Measurements from ENCODE around the gene TAF1B.
A peak's percentile ranks its signal among the peaks of the same experiment; 100 is the strongest.

TAF1B gene

DNA sequence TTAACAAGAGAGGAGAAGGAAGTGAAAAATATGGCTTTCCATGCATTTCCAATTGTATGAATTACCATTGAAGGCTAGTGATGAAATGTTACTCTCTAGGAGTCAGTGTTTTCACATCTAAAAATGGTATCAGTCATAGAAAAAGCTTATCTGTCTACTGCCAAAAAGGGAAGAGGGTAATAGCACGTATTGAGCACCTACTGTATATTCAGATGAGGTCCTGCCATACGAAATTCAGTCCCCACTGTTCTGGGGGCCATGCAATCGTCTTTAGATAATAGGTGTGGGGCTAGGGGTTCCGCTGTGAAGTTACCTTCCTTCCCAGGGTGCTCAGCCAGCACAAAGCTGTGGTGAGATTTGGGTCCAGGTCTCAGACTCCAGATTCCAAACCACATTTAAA is 94.0 kb downstream of the TAF1B start:
- 99% methylated on average over 4 of the region's 4 CpGs for WGBS
- H3K9me3 ChIP-seq (ENCODE audit: control insufficient read depth, low read length), result no peaks in the 10 kb centered on the region

GRCh38 chr2:9937968-9938367 is 94.7 kb downstream of the TAF1B start:
- no peak overlapping the region for H2BK120ac ChIP-seq (ENCODE audit: low read depth, low read length)
- no peak overlapping the region for H3K4me2 ChIP-seq (ENCODE audit: low read length, poor library complexity, severe bottlenecking)
- no peak overlapping the region for H3K4me3 ChIP-seq (ENCODE audit: insufficient read depth in 1 of 2, low read depth in 1 of 2, low read length in 2 of 2)
- H3K27ac ChIP-seq (ENCODE audit: low read length, poor library complexity, severe bottlenecking), result no peak overlapping the region
- H3K79me1 ChIP-seq (replicated peaks; ENCODE audit: low read length, poor library complexity, severe bottlenecking), result no peaks in the 10 kb centered on the region
- H3K4me1 ChIP-seq (ENCODE audit: control insufficient read depth, insufficient read depth, low read depth, low read length), result peaks cover 16% of the 10 kb centered on the region
- H2BK15ac ChIP-seq (ENCODE audit: low read depth, poor library complexity, severe bottlenecking), result no peak overlapping the region
- peaks cover 4 to 29% of the 10 kb centered on the region in 2 experiments for H3K36me3 ChIP-seq (ENCODE audit: control insufficient read depth in 1 of 2, insufficient read depth in 2 of 2, low read depth in 1 of 2, low read length in 2 of 2)
- no peak overlapping the region for H2AK5ac ChIP-seq (ENCODE audit: low read length, severe bottlenecking)
- H2BK5ac ChIP-seq (ENCODE audit: low read depth, low read length, poor library complexity, severe bottlenecking), result no peak overlapping the region
- H4K8ac ChIP-seq (ENCODE audit: low read length), result no peak overlapping the region
- H3K18ac ChIP-seq (ENCODE audit: low read depth in 1 of 2, low read length in 2 of 2), result no peak overlapping the region
- no peak overlapping the region for H3K23ac ChIP-seq (ENCODE audit: low read length in 2 of 2)
- no peak for DNase-seq
- no peak overlapping the region for H2BK12ac ChIP-seq (ENCODE audit: low read length in 2 of 2)
- H3K4ac ChIP-seq (ENCODE audit: low read depth in 1 of 2, low read length in 2 of 2), result no peak overlapping the region
- no peaks in the 10 kb centered on the region for H3K27me3 ChIP-seq (ENCODE audit: control insufficient read depth in 1 of 2, insufficient read depth in 1 of 2, low read length in 2 of 2)
- WGBS, result 80% methylated on average over 9 of the region's 9 CpGs
- no peak overlapping the region for H2AFZ ChIP-seq (ENCODE audit: low read depth, low read length)
- H3K9ac ChIP-seq (ENCODE audit: low read length), result no peak overlapping the region
- no peaks in the 10 kb centered on the region for H3K9me3 ChIP-seq (ENCODE audit: control insufficient read depth, low read length)
- H3K14ac ChIP-seq (ENCODE audit: low read length in 2 of 2), result no peak overlapping the region
- no peak overlapping the region for H4K91ac ChIP-seq (ENCODE audit: low read length)

More for the DNA sequence above, 94.0 kb downstream of the TAF1B start:
- Histone ChIP-seq H3K4ac (ENCODE audit: low read depth in 1 of 2, low read length in 2 of 2) (no peak overlapping the region), H2BK12ac (ENCODE audit: low read length in 2 of 2) (no peak overlapping the region), H3K4me3 (ENCODE audit: insufficient read depth in 1 of 2, low read depth in 1 of 2, low read length in 2 of 2) (no peak overlapping the region), H3K18ac (ENCODE audit: low read depth in 1 of 2, low read length in 2 of 2) (no peak overlapping the region), H4K91ac (ENCODE audit: low read length) (no peak overlapping the region), H2AFZ (ENCODE audit: low read depth, low read length) (no peak overlapping the region), H2BK5ac (ENCODE audit: low read depth, low read length, poor library complexity, severe bottlenecking) (no peak overlapping the region), H3K23ac (ENCODE audit: low read length in 2 of 2) (no peak overlapping the region), H3K14ac (ENCODE audit: low read length in 2 of 2) (no peak overlapping the region), H4K8ac (ENCODE audit: low read length) (no peak overlapping the region), H3K36me3 (ENCODE audit: control insufficient read depth in 1 of 2, insufficient read depth in 2 of 2, low read depth in 1 of 2, low read length in 2 of 2) (peaks cover 9 to 34% of the 10 kb centered on the region in 2 experiments), H3K4me2 (ENCODE audit: low read length, poor library complexity, severe bottlenecking) (no peak overlapping the region), H2AK5ac (ENCODE audit: low read length, severe bottlenecking) (no peak overlapping the region), H3K4me1 (ENCODE audit: control insufficient read depth, insufficient read depth, low read depth, low read length) (peaks cover 16% of the 10 kb centered on the region), H2BK120ac (ENCODE audit: low read depth, low read length) (no peak overlapping the region), H3K79me1 (replicated peaks; ENCODE audit: low read length, poor library complexity, severe bottlenecking) (no peaks in the 10 kb centered on the region), H3K27me3 (ENCODE audit: control insufficient read depth in 1 of 2, insufficient read depth in 1 of 2, low read length in 2 of 2) (no peaks in the 10 kb centered on the region), H2BK15ac (ENCODE audit: low read depth, poor library complexity, severe bottlenecking) (no peak overlapping the region), H3K27ac (ENCODE audit: low read length, poor library complexity, severe bottlenecking) (no peak overlapping the region), H3K9ac (ENCODE audit: low read length) (no peak overlapping the region)
- no peak for DNase-seq

DNA sequence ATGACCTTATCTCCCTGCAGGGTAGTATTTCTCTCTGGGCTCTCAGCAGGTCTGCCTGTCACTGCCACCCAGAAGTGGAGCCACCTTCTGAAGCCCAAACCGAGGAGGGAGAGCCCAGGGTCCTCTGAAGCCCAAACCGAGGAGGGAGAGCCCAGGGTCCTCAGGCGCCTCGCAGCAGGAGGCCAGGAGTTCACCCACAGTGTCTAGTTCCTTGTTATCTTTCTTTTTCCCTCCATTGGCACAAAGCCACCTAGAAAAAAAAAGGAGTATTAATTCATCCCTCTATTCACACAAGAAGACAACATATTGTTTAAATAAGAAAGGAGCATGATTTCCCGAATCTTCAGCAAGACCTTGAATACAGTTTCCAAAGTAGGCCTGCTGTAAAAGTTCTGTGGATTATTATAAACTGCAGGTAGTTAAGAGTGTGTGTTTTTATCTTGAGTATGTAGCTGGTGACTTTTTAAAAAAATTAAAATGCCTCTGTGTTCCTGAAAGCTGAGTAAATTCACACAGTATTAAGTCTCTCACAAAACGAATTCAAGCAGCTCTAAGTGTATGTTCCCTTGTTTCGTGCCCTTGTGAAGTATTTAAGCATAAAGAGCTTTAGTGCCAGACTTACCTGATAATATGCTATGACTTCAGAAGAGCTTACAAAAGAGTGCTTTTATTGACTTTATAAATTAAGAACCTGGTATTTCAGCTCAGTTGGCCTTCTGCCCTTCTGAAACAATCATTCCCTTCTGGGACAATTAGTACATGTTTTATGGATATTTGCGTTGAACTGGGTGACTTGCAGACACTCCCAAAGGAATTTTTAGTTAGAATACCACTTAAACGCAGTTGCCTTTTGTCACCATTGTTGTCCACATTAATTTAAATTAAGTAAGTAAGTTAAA is 96.6 kb downstream of the TAF1B start:
- Histone ChIP-seq H3K14ac (ENCODE audit: low read length in 2 of 2) (no peak overlapping the region), H3K9ac (ENCODE audit: low read length) (no peak overlapping the region), H3K4me2 (ENCODE audit: low read length, poor library complexity, severe bottlenecking) (no peak overlapping the region), H4K91ac (ENCODE audit: low read length) (no peak overlapping the region), H3K79me1 (replicated peaks; ENCODE audit: low read length, poor library complexity, severe bottlenecking) (no peaks in the 10 kb centered on the region), H2BK12ac (ENCODE audit: low read length in 2 of 2) (no peak overlapping the region), H3K18ac (ENCODE audit: low read depth in 1 of 2, low read length in 2 of 2) (no peak overlapping the region), H2BK120ac (ENCODE audit: low read depth, low read length) (no peak overlapping the region), H3K23ac (ENCODE audit: low read length in 2 of 2) (no peak overlapping the region), H3K9me3 (ENCODE audit: control insufficient read depth, low read length) (no peaks in the 10 kb centered on the region), H3K27ac (ENCODE audit: low read length, poor library complexity, severe bottlenecking) (no peak overlapping the region), H3K4ac (ENCODE audit: low read depth in 1 of 2, low read length in 2 of 2) (no peak overlapping the region), H3K4me1 (ENCODE audit: control insufficient read depth, insufficient read depth, low read depth, low read length) (peaks cover 16% of the 10 kb centered on the region), H3K4me3 (ENCODE audit: insufficient read depth in 1 of 2, low read depth in 1 of 2, low read length in 2 of 2) (no peak overlapping the region), H3K36me3 (ENCODE audit: control insufficient read depth in 1 of 2, insufficient read depth in 2 of 2, low read depth in 1 of 2, low read length in 2 of 2) (peaks cover 3 to 14% of the 10 kb centered on the region in 2 experiments), H3K27me3 (ENCODE audit: control insufficient read depth in 1 of 2, insufficient read depth in 1 of 2, low read length in 2 of 2) (peaks cover 0 to 4% of the 10 kb centered on the region in 2 experiments), H2AFZ (ENCODE audit: low read depth, low read length) (no peak overlapping the region), H2AK5ac (ENCODE audit: low read length, severe bottlenecking) (no peak overlapping the region), H4K8ac (ENCODE audit: low read length) (no peak overlapping the region), H2BK15ac (ENCODE audit: low read depth, poor library complexity, severe bottlenecking) (no peak overlapping the region), H2BK5ac (ENCODE audit: low read depth, low read length, poor library complexity, severe bottlenecking) (no peak overlapping the region)
- no peak for DNase-seq
- WGBS, result 63% methylated on average over 3 of the region's 9 CpGs

GRCh38 chr2:9941196-9941995 is 98.1 kb downstream of the TAF1B start:
- peaks cover 12 to 19% of the 10 kb centered on the region in 2 experiments for H3K27me3 ChIP-seq (ENCODE audit: control insufficient read depth in 1 of 2, insufficient read depth in 1 of 2, low read length in 2 of 2)
- no peaks in the 10 kb centered on the region for H3K79me1 ChIP-seq (replicated peaks; ENCODE audit: low read length, poor library complexity, severe bottlenecking)
- no peak overlapping the region for H2BK12ac ChIP-seq (ENCODE audit: low read length in 2 of 2)
- H3K4me3 ChIP-seq (ENCODE audit: insufficient read depth in 1 of 2, low read depth in 1 of 2, low read length in 2 of 2), result no peak overlapping the region
- H3K4me1 ChIP-seq (ENCODE audit: control insufficient read depth, insufficient read depth, low read depth, low read length), result peaks cover 16% of the 10 kb centered on the region
- no peak overlapping the region for H3K23ac ChIP-seq (ENCODE audit: low read length in 2 of 2)
- no peak overlapping the region for H2BK120ac ChIP-seq (ENCODE audit: low read depth, low read length)
- no peak overlapping the region for H2AFZ ChIP-seq (ENCODE audit: low read depth, low read length)
- WGBS, result 71% methylated on average over 13 of the region's 13 CpGs
- no peak overlapping the region for H3K18ac ChIP-seq (ENCODE audit: low read depth in 1 of 2, low read length in 2 of 2)
- no peak overlapping the region for H3K14ac ChIP-seq (ENCODE audit: low read length in 2 of 2)
- no peak overlapping the region for H4K91ac ChIP-seq (ENCODE audit: low read length)
- H2BK15ac ChIP-seq (ENCODE audit: low read depth, poor library complexity, severe bottlenecking), result no peak overlapping the region
- peak overlapping the region; percentile 30 for H3K4me2 ChIP-seq (ENCODE audit: low read length, poor library complexity, severe bottlenecking)
- peak; percentile 19 for DNase-seq
- H3K9ac ChIP-seq (ENCODE audit: low read length), result peak overlapping the region; percentile 26
- H2AK5ac ChIP-seq (ENCODE audit: low read length, severe bottlenecking), result no peak overlapping the region
- no peak overlapping the region for H4K8ac ChIP-seq (ENCODE audit: low read length)
- no peak overlapping the region for H3K4ac ChIP-seq (ENCODE audit: low read depth in 1 of 2, low read length in 2 of 2)
- peaks cover 0 to 7% of the 10 kb centered on the region in 2 experiments for H3K36me3 ChIP-seq (ENCODE audit: control insufficient read depth in 1 of 2, insufficient read depth in 2 of 2, low read depth in 1 of 2, low read length in 2 of 2)
- H2BK5ac ChIP-seq (ENCODE audit: low read depth, low read length, poor library complexity, severe bottlenecking), result no peak overlapping the region
- H3K27ac ChIP-seq (ENCODE audit: low read length, poor library complexity, severe bottlenecking), result peak overlapping the region; percentile 56
- no peaks in the 10 kb centered on the region for H3K9me3 ChIP-seq (ENCODE audit: control insufficient read depth, low read length)

Measured in mesenchymal stem cell (in vitro differentiated cells and primary cell).